KOPT-K1 (cell line): ENCODE results near the gene TOP3B.

Experiments used
- H3K27ac ChIP-seq: fragments of 200-600 bp; sonication (generic); 2 replicates; pipeline ENCODE4 v1.5.1; 2016; ENCODE audit warnings: antibody characterized with exemption, mild to moderate bottlenecking, low read depth, low read length; ENCODE audit not compliant: poor library complexity, severe bottlenecking
- H3K36me3 ChIP-seq: fragments of 200-600 bp; sonication (generic); 2 replicates; pipeline ENCODE4 v1.5.1; 2017; ENCODE audit warnings: antibody characterized with exemption, mild to moderate bottlenecking, low read length, moderate library complexity; ENCODE audit not compliant: insufficient read depth
- H3K9me3 ChIP-seq: fragments of 200-600 bp; sonication (generic); 2 replicates; pipeline ENCODE4 v1.5.1; 2017; ENCODE audit warnings: antibody characterized with exemption, low read length, mild to moderate bottlenecking; ENCODE audit not compliant: insufficient read depth, poor library complexity, severe bottlenecking

Gene TOP3B

DNA sequence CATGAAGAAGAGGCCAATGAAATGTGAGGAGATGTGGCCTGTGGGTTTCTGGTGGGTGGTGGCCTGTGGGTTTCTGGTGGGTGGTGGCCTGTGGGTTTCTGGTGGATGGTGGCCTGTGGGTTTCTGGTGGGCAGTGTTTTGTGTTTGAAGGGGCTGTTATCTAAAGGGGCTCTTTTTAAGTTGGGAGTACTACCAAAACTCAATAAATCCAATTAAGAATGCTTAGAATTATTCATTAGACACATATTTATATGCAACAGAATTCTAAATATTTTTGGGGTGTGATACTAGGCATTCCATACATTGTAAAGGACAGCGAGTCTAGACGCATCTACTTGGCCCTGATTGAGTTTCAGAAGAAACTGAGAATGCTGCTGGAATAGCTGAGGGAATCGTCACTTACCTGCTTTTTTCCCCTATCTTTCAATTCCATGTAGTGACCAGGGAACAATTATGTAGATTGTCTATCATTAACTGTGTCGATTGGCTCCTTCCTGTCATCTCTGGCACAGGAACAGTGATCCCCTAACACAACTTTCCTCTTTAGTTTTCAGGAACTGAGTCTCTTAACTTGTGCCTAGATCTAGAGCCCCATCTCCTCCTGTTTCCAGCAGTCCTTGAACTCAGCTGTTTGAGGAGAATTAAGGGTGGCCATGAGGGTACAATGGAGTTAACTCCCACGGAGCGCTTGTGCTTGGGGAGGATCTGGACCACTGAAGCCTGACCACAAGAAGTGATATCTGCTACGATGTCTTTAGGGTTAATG lies 37.3 kb upstream of the TOP3B start:
- no peaks in the 10 kb centered on the region for H3K36me3 ChIP-seq
- no peak overlapping the region for H3K27ac ChIP-seq
- H3K9me3 ChIP-seq, result no peaks in the 10 kb centered on the region

DNA sequence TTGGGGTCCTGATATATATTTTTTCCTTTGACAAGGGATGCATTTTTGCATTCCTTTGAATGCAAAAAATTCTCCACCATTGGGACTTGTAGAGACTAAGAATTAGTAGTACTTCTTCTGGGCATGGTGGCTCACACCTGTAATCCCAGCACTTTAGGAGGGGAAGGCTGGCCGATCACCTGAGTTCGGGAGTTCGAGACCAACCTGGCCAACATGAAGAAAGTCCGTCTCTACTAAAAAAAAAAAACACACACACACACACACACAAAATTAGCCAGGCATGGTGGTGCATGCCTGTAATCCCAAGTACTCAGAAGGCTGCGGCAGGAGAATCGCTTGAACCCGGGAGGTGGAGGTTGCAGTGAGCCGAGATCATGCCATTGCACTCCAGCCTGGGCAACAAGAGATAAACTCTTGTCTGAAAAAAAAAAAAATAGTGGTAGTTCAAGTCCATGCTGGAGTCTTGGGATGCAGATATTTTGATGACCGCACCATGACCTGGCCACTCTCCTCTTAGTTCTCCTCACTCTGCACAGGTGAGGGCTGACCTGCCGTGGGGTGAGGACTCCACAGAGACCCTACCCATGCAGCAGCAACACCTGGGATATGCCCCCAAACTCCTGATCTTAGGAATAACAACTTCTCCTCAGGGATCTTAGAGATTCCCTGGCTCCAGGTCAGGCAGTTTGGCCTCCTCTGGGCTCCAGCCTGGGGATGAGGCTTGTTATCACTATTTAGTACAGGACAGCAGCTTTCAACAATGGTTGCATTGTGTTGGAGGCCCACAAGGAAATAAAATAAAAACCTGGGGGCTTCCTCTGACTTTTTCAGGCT lies 36.5 kb upstream of the TOP3B start:
- Histone ChIP-seq H3K9me3 (no peaks in the 10 kb centered on the region), H3K27ac (no peak overlapping the region)

DNA sequence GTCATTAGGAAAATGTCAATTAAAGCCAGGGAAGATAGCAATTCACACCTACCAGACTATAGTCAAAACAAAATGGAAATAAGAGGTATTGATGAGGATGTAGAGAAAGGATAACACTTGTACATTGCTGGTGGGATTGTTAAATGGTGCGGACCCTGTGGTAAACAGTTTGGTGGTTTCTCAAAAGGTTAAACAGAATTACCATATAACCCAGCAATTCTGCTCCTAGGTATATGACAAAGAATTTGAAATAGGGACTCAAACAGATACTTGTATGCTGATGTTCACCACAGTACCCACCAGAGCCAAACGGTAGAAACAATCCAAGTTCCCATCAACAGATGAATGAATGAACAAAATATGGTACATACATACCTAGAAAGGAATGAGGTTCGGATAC lies 33.0 kb upstream of the TOP3B start:
- no peaks in the 10 kb centered on the region for H3K36me3 ChIP-seq
- peaks cover 8% of the 10 kb centered on the region for H3K9me3 ChIP-seq
- no peak overlapping the region for H3K27ac ChIP-seq

More for the DNA sequence above, 36.5 kb upstream of the TOP3B start:
- H3K36me3 ChIP-seq, result no peaks in the 10 kb centered on the region

DNA sequence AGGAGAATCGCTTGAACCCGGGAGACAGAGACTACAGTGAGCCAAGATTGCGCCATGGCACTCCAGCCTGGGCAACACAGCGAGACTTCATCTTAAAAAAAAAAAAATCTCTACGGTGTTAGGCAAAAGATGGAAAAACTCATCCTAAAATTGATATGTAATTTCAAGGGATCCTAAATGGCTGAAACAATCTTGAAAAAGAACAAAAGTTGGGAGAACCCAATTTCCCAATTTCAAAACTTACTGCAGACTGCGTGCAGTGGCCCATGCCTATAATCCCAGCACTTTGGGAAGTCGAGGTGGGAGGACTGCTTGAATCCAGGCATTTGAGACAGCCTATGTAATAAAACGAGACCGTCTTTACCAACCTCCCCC lies 31.7 kb upstream of the TOP3B start:
- H3K9me3 ChIP-seq, result peaks cover 8% of the 10 kb centered on the region
- H3K27ac ChIP-seq, result no peak overlapping the region
- no peaks in the 10 kb centered on the region for H3K36me3 ChIP-seq

DNA sequence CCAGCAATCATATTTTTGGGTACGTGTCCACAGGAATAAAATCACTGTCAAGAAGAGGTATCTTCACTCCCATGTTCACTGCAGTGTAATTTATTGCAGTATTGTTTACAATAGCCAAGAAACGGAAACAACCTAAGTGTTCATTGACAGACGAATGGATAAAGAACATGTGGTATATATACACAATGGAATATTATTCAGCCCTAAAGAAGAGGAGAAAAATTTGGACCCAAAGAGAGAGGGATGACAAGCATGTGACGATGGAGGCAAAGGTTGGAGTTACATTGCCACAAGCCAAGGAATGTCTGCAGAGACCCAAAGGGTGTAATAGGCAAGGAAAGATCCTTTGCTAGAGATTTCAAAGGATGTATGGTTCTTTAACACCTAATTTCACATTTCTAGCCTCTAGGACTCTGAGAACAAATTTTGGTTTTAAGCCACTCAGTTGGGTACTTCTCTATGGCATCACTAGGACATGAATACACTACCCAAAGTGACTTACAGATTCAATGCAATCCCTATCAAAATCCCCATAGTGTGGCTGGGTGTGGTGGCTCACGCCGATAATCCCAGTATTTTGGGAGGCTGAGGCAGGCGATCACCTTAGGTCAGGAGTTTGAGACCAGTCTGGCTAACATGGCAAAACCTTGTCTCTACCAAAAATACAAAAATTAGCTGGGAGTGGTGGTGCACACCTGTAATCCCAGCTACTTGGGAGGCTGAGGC lies 31.1 kb upstream of the TOP3B start:
- Histone ChIP-seq H3K27ac (no peak overlapping the region), H3K9me3 (peaks cover 8% of the 10 kb centered on the region), H3K36me3 (no peaks in the 10 kb centered on the region)

DNA sequence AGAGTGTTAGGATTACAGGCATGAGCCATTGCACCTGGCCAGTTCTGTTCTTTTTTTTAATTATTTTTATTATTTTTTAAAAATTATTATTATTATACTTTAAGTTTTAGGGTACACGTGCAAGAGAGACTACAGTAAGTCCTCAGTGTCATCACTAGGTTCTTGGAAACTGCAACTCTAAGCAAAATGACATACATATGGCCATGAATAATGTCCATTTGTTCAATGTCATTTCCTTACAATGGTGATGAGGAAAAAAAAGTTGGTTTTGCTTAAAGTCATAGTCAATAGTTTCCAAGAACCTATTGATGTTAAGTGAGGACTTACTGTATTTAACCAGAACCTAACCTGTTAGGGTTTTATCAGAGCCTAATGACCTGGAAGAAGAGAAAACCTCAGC lies 29.4 kb upstream of the TOP3B start:
- Histone ChIP-seq H3K36me3 (no peaks in the 10 kb centered on the region), H3K27ac (no peak overlapping the region), H3K9me3 (peaks cover 8% of the 10 kb centered on the region)

DNA sequence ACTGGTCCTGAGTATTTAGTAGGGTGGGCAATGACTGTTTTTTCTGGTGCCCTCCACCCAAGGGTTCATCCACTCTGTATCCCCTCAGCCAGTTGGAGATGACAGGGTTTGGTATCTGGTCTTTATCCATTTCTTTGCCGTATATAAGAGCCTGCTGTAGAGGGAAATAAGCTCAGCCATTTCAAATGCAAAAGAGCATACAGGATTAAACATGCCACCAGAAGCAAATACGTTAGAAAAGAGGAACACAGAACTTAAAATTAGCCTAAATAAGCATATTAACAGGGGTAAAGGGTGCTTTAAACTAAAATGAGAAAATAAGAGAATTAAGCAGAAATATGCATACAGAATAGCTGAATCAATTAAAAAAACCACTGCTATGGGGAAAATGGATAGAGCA lies 27.8 kb upstream of the TOP3B start:
- Histone ChIP-seq H3K36me3 (no peaks in the 10 kb centered on the region), H3K9me3 (peaks cover 8% of the 10 kb centered on the region), H3K27ac (no peak overlapping the region)

DNA sequence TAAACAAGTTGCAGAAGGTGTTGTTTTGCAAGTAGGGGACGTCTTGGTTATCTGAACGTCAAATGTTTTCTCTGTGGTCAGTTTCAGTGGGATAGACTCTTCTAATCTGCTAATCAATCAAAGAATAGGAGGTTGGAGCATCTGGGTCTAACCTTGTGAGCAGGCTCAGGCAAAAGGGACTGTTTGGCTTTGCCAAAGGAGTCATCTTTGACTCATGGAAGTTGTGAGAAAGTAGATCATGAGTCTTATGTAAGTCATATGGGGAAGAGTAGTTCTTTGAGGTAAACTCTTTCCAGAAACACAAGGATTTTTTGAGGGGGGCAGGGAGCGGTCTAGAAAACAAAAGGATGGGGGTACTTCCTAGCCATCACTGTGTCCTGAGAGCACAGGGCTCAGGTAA lies 27.1 kb upstream of the TOP3B start:
- Histone ChIP-seq H3K36me3 (no peaks in the 10 kb centered on the region), H3K27ac (no peak overlapping the region), H3K9me3 (peaks cover 8% of the 10 kb centered on the region)

DNA sequence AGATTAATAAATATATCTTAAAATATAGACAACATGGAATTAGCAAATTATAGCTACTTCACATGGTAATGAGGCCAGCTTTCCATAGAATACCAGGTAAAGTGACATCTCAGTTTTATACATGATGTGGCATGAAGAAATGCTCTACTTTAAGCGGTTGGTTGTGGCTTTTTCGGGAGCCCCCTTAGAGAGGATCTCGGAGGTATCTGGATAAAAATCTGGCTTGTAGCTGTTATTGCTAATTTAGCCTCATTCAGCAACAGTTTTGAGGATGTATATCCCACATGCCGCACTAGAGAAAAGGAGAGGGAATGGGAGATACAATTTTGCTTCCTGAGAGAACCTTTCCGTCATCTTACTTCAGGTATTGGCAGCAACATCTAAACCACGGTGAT lies 24.0 kb upstream of the TOP3B start:
- Histone ChIP-seq H3K36me3 (no peaks in the 10 kb centered on the region), H3K27ac (no peak overlapping the region), H3K9me3 (no peaks in the 10 kb centered on the region)

DNA sequence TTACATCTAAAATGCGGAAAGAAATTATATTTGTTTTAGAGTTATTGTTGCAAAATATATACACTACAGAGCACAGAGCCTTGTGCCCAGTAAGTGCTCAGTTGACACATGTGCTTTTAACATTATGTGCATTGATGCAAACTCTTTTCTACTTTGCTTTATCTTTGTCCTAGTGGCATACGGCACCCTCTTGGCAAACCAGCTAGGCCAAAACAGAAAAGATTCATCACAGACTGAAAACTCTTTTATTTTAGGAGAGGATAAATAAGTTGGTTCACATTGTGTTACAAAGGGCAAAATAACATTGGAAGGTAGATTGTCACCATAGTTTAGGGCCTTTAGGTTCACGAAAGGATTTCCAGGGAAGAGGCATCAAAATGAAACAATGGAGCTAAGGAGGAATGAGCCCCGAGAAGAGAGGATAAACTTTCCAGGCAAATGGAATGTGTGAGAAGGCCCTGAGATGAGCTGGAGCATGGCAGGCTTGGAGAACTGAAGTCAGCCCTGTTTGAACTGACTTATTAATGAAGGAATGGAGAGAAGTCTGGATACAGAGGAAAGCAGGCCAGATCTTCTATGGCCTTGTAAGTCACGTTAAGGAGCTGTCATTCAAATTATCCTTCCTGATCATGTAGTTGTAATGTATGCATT lies 23.5 kb upstream of the TOP3B start:
- Histone ChIP-seq H3K9me3 (no peaks in the 10 kb centered on the region), H3K36me3 (no peaks in the 10 kb centered on the region), H3K27ac (no peak overlapping the region)

DNA sequence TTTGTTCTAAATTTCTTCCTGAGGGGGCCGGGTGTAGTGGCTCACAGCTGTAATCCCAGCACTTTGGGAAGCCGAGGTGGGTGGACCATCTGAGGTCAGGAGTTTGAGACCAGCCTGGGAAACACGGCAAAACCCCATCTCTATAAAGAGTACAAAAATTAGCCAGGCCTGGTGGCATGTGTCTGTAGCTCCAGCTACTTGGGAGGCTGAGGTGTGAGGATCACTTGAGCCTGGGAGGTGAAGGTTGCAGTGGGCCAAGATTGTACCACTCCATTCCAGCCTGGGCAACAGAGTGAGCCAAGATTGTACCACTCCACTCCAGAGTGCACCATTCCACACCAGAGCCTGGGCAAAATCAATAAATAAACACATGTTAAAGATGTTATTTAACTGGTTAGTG lies 20.6 kb upstream of the TOP3B start:
- Histone ChIP-seq H3K27ac (no peak overlapping the region), H3K36me3 (no peaks in the 10 kb centered on the region), H3K9me3 (no peaks in the 10 kb centered on the region)

DNA sequence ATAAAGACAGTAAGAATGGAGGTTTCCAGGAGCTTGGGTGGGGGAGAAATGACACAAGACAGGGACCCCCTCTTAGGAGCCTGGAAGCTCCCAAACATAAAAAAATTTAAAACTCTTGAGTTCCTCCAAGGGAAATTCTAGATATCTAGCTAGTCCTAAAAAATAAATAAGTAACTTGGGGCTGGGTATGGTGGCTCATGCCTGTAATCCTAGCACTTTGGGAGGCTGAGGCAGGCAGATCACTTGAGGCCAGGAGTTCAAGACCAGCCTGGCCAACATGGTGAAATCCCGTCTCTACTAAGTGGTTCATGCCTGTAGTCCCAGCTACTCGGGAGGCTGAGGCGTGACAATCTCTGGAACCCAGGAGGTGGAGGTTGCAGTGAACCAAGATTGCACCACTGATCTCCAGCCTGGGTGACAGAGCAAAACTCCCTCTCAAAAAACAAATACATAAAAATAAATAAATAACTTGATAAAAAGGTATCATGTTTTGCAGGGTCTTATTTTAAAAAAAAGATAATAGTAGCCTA lies 20.0 kb upstream of the TOP3B start:
- H3K9me3 ChIP-seq, result no peaks in the 10 kb centered on the region
- H3K27ac ChIP-seq, result no peak overlapping the region
- no peaks in the 10 kb centered on the region for H3K36me3 ChIP-seq

DNA sequence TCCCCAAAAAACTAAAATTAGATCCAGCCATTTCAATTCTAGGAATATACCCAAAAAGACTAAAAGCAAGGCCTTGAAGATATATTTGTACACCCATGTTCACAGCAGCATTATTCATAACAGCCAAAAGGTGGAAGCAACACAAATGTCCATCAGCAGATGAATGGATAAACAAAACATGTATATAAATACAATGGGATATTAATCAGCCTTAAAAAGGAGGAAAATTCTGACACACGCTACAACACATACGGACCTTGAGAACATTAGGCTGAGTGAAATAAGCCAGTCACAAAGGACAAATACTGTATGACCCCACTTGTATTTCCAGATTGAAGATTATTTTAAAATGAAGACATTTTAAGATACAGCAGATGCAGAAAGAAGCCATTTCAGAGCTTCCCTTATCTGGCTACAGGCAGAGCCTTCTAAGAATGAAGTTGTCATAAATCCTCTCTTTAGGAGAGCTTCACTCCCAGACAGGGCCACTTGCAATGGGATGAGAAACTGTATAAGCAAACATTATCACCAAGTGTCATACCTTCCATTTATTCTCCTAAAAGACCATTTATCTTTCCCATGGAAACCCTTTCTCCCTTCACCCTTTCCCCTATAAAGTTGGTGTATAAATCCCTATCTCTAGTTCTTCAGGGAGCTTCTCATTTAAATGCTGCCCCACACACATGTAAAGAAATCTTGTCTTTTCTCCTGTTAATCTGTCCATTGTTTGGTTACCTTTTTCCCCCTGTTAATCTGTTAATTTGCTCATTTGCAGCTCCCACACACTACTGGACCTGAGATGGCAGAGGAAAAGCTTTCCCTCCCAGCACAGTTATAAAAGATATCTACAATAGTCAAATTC lies 19.3 kb upstream of the TOP3B start:
- H3K9me3 ChIP-seq, result no peaks in the 10 kb centered on the region
- H3K27ac ChIP-seq, result no peak overlapping the region
- H3K36me3 ChIP-seq, result no peaks in the 10 kb centered on the region

DNA sequence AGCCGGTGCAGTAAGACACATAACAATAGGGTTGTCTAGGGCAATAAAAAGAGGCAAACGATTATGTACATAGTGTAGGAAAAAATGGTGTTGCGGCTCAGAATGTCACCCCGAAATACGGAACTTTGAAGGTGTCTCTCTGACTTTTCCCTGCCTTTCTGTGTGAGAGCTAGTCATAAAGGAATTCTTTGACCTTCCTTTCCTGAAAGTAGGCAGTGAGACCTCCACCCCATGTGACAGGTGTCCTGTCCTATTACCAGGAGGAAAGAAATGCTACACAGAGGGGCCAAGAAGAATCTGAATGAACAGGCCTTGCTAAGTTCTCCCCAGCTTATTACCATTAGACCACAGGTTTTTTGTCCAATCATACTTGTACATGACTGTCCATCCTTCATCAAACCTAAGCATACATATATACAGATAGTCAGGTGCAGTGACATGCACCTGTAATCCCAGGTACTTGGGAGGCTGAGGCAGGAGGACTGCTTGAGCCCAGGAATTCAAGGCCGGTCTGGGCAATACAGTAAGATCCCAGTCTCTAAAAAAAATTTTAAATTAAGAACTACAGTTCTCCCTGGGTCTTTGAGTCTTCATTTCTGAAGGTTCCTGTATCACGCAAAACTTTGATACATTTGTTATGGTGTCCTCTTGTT lies 16.1 kb upstream of the TOP3B start:
- Histone ChIP-seq H3K36me3 (no peaks in the 10 kb centered on the region), H3K27ac (no peak overlapping the region), H3K9me3 (no peaks in the 10 kb centered on the region)
